Activated CD4-positive, alpha-beta T cell treated with anti-CD3 and anti-CD28 coated beads for 36 hours (primary cell): Measurements from ENCODE around the gene PRPF8. TPM values are rescaled to one million over a fixed set of nuclear protein-coding genes. Genes with fewer than 3 reads are reported as not detected.

ENCODE experiments used
- ATAC-seq: fragments of 200-7000 bp; cut with Tn5 transposase; one replicate; pipeline ENCODE4 v1.10.0; 2021; ENCODE audit warnings: mild to moderate bottlenecking, moderate library complexity
- CTCF ChIA-PET: fragments of 350-600 bp; sonication (Branson Sonifier 250); formaldehyde crosslinking; loops from one replicate; lab custom pipeline; 2021; ENCODE audit warnings: antibody characterized with exemption; lab: Charles Lee
- POLR2A ChIA-PET: fragments of 350-600 bp; sonication (Branson Sonifier 250); formaldehyde crosslinking; loops from one replicate; lab custom pipeline; 2021; ENCODE audit warnings: antibody characterized with exemption, inconsistent platforms; lab: Charles Lee
- DNase-seq: peaks from one replicate; pipeline ENCODE4 v3.0.0-alpha.2; 2020
- H3K27ac Mint-ChIP-seq: one replicate; pipeline ENCODE4 v1.8.0; 2021; ENCODE audit warnings: mixed read lengths
- H3K27me3 Mint-ChIP-seq: one replicate; pipeline ENCODE4 v1.8.0; 2021; ENCODE audit warnings: mixed read lengths
- H3K36me3 Mint-ChIP-seq: one replicate; pipeline ENCODE4 v1.8.0; 2021; ENCODE audit warnings: low read depth, mixed read lengths
- H3K4me1 Mint-ChIP-seq: one replicate; pipeline ENCODE4 v1.8.0; 2021; ENCODE audit warnings: mixed read lengths
- H3K4me3 Mint-ChIP-seq: one replicate; pipeline ENCODE4 v1.8.0; 2021; ENCODE audit warnings: mild to moderate bottlenecking, moderate library complexity, mixed read lengths
- H3K9me3 Mint-ChIP-seq: one replicate; pipeline ENCODE4 v1.8.0; 2021; ENCODE audit warnings: low read depth, mixed read lengths
- intact Hi-C, 2 experiments: fragments of 100-400 bp; cut with DNase I in 1 of 2; cut with micrococcal nuclease in 1 of 2; formaldehyde crosslinking; loops; one replicate each; pipeline versions ENCODE4 v1.14.2 to v1.15.1; 2022 to 2024; cut with DNase I, micrococcal nuclease
- total RNA-seq, 2 experiments: library from RNA; stranded (reverse); gene quantifications; one replicate each; pipeline ENCODE4 v1.2.3, GENCODE V29; 2021

The PRPF8 gene
- total RNA-seq, 2 experiments from 2014 or later: 391 to 425 TPM

DNA sequence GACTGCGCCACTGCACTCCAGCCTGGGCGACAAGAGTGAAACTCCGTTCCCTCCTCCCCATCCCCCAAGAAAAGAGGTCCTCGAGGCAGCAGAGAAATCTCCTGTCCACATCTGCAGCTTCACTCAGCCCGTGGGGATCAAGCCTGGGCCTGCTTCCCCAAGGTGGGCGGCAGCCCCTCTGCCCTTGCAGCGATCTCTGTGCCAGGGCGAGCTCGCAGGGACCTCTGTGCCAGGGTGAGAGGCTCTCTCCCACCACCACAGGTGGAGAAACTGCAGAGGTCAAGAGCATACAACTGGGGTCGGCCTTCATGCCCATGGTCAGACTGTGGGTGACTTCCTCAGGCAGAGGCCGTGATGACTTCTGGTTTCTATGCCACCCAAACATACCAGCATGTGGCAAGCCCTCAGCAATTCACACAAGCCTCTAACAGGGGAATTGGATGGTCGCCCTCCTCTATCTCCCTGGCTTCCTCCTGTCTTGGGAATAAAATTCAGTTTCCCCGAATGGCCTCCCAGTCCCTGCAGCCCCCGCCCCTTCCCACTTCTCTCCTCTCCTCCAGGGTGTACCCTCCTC is 61.5 kb downstream of the PRPF8 start:
- Mint-ChIP-seq H3K27ac (no peak overlapping the region), H3K9me3 (no peaks in the 10 kb centered on the region), H3K36me3 (no peaks in the 10 kb centered on the region), H3K4me3 (no peak overlapping the region), H3K4me1 (peaks cover 4% of the 10 kb centered on the region), H3K27me3 (peaks cover 11% of the 10 kb centered on the region)
- intact Hi-C loops: no loop called here
- ATAC-seq (no peak), DNase-seq (no peak)
- ChIA-PET POLR2A (interaction anchor here (0.6 to 0.7 kb wide), 2 partner anchors 141 to 618 kb away, joined by 3 read pairs; no protein-coding TSS in a partner anchor), CTCF (no interaction called here)

DNA sequence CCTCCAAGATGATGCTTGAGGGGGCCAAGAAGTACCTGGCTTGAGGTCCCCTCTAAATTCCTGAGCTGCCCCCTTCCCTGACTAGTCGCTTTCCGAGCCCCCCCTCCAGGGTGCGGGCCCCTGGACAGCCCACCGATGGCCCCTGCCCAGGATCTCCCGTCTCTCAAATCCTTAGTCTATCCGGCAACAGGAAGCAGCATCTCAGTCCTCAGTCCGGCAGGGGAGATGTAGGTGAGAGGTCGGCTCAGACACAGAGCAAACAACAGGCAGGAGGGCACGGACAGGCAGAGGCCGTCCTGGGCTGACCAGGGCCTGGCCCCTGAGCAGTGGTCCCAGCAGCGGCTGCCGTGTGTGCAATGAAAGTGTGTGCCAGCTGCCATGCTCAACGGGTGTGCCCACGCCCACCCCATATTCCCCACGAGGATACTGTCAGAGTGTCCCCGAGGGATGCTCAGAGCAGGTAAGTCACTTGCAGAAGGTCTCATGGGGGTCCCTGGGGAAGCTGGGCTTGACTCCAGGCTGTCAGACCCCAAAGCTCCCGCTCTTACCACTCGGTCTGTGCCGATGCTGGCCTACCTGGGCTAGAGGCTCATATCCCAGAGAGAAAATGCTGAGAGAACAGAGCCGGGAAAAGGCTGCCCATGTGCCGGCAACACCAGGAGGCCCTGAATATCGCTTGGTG is 63.3 kb downstream of the PRPF8 start:
- intact Hi-C loops: no loop called here

DNA sequence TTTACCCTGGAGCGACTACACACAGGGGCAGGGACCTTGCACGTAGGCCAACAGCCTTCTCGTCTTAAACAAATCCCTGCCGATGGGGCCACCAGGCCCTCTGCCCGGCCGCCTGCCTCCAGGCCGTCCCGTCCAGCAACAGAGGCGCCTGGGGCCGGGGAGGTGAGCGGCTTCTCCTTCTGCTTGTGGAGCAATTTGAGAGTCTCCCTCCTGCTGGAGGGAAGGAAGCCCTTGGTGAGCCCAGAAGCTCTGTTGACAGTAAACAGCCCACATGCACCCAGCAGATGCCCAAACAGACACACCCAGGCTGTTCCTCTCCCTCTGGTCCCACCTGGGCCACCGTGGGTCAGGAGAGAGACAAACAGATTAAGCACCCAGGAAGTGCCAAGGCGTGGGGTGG is 64.2 kb downstream of the PRPF8 start:
- DNase-seq (no peak), ATAC-seq (no peak)
- Mint-ChIP-seq H3K4me1 (no peaks in the 10 kb centered on the region), H3K9me3 (no peaks in the 10 kb centered on the region), H3K4me3 (no peak overlapping the region), H3K27me3 (no peaks in the 10 kb centered on the region), H3K36me3 (no peaks in the 10 kb centered on the region), H3K27ac (no peak overlapping the region)
- intact Hi-C loops: no loop called here
- CTCF ChIA-PET: interaction anchor here (1.6 kb wide), 1 partner anchor 29 kb away, joined by 4 read pairs; the partner anchor contains the start of gene RILP
- POLR2A ChIA-PET: no interaction called here

More for the DNA sequence above, 63.3 kb downstream of the PRPF8 start:
- DNase-seq (no peak), ATAC-seq (no peak)
- Mint-ChIP-seq H3K27me3 (peaks cover 1% of the 10 kb centered on the region), H3K27ac (no peak overlapping the region), H3K36me3 (no peaks in the 10 kb centered on the region), H3K9me3 (no peaks in the 10 kb centered on the region), H3K4me1 (no peaks in the 10 kb centered on the region), H3K4me3 (no peak overlapping the region)
- ChIA-PET POLR2A (no interaction called here), CTCF (interaction anchor here (1.6 kb wide), 1 partner anchor 28 kb away, joined by 4 read pairs; the partner anchor contains the start of gene RILP)

DNA sequence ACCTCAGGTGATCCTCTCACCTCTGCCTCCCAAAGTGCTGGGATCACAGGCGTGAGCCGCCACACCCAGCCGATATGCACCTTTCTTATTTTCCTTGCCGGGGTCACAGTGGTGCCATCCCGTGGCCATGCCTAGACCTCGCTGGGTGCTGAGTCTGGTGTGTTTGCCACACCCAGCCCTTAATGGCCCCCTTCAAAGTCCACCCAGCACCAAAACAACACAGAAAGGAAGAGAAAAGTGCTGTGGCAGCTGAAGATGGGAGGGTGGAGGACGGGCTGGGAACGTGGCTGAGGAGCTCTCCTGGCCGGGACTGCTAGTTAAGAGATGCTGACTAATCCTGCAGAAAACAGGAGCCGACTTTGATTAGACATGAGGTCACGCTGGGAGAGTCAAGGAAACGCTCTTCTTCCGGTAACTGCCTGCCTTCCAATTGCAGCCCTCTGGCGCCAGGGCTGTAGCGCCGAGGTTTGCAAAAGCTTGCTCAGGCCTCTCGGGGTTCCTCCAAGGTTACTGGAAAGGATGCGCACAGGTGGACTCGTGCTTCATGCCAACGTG is 67.0 kb downstream of the PRPF8 start:
- Mint-ChIP-seq H3K27ac (no peak overlapping the region), H3K4me1 (no peaks in the 10 kb centered on the region), H3K9me3 (no peaks in the 10 kb centered on the region), H3K27me3 (no peaks in the 10 kb centered on the region), H3K4me3 (no peak overlapping the region), H3K36me3 (no peaks in the 10 kb centered on the region)
- DNase-seq (no peak), ATAC-seq (no peak)
- intact Hi-C loops: no loop called here
- ChIA-PET POLR2A (no interaction called here), CTCF (interaction anchor here (0.7 to 2.0 kb wide), 5 partner anchors 8 to 572 kb away, joined by 3 to 7 read pairs (median 4); partner anchors contain the start of gene RILP)

DNA sequence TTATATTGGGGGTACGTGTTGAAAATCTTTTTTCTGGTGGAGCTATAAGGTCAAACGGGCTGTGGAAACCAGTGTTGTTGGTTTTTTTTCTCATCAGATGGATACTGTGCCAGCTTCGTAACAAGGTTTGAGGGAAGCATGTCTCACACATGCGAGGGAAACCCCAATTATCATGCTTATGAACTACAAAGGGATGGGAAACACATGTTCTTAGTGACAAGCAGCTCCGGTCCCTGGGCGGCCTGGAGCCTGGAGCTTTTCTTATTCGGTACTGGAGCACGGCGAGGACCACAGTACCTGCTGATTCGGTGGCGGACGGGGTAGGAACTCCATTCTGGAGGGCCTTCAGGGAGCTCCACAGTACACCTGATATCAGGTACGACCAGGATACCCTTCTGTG is 68.6 kb downstream of the PRPF8 start:
- POLR2A ChIA-PET: no interaction called here
- Mint-ChIP-seq H3K36me3 (no peaks in the 10 kb centered on the region), H3K9me3 (no peaks in the 10 kb centered on the region), H3K4me1 (no peaks in the 10 kb centered on the region), H3K27me3 (no peaks in the 10 kb centered on the region), H3K4me3 (no peak overlapping the region), H3K27ac (no peak overlapping the region)
- intact Hi-C loops: no loop called here
- CTCF ChIA-PET: interaction anchor here (2.0 kb wide), 1 partner anchor 14 kb away, joined by 7 read pairs; no protein-coding TSS in a partner anchor
- DNase-seq (no peak), ATAC-seq (no peak)

DNA sequence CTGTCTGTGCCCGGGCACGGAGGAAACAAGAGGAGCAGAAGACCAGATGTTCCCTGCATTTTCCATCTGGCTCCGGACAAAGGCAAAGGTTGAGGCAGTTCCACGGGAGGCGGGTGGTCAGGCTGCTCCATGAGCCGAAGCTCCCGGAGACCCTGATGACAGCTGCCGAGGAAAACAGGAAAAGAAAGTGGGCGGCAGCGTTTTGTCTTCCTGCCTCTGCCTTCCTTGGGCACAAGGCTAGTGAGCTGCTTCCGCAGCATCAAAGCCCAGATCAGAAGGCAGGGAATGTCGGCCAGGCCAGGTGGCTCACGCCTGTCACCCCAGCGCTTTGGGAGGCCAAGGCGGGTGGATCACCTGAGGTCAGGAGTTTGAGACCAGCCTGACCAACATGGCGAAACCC is 72.3 kb downstream of the PRPF8 start:
- ChIA-PET CTCF (interaction anchor here (0.7 to 1.0 kb wide), 2 partner anchors 8 to 18 kb away, joined by 4 read pairs; no protein-coding TSS in a partner anchor), POLR2A (no interaction called here)
- Mint-ChIP-seq H3K27me3 (no peaks in the 10 kb centered on the region), H3K4me1 (peaks cover 13% of the 10 kb centered on the region), H3K9me3 (no peaks in the 10 kb centered on the region), H3K36me3 (no peaks in the 10 kb centered on the region), H3K4me3 (no peak overlapping the region), H3K27ac (no peak overlapping the region)
- no peak for ATAC-seq
- no peak for DNase-seq
- intact Hi-C loops: no loop called here

DNA sequence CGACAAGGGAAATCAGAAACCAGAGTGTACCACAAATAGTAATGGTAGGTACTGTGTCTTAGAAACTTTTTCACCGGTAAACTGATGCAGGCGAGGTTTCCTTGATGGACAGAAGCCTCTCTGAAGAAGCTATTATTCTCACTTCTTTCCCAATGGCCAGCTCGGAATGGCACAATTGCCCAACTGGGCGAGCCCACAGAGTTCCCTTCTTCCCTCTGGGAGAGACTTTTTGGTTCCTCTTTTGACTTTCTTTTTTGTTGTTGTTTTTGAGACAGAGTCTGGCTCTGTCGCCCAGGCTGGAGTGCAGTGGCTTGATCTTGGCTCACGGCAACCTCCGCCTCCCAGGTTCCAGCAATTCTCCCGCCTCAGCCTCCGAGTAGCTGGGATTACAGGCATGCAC is 73.0 kb downstream of the PRPF8 start:
- ATAC-seq (no peak), DNase-seq (no peak)
- Mint-ChIP-seq H3K4me1 (peaks cover 20% of the 10 kb centered on the region), H3K36me3 (no peaks in the 10 kb centered on the region), H3K27ac (no peak overlapping the region), H3K27me3 (no peaks in the 10 kb centered on the region), H3K4me3 (no peak overlapping the region), H3K9me3 (no peaks in the 10 kb centered on the region)
- POLR2A ChIA-PET: no interaction called here
- intact Hi-C loops: no loop called here
- CTCF ChIA-PET: interaction anchor here (0.6 kb wide), 1 partner anchor 381 kb away, joined by 3 read pairs; no protein-coding TSS in a partner anchor

DNA sequence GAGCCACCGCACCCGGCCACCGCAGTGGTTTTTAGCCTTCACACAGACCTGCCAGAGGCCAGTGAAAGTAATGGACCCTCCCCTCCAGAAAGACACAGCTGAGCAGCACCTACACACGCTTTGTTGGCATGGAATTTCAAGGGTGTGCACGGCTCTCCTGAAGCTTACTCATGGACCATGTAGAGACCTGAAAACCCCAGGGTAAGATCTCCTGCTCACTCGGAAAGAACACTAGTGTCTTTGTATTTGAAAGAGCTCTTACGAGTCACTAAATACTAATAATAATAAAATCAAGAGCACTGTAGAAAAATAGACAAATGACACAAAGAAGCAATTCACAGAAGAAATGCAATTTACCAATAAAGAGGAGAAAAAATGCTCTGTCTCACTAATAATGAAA is 76.0 kb downstream of the PRPF8 start:
- no peaks in the 10 kb centered on the region for H3K27me3 Mint-ChIP-seq
- ChIA-PET CTCF (interaction anchor here (2.1 kb wide), 1 partner anchor 34 kb away, joined by 11 read pairs; no protein-coding TSS in a partner anchor), POLR2A (interaction anchor here (0.6 kb wide), 1 partner anchor 8 kb away, joined by 3 read pairs; no protein-coding TSS in a partner anchor)
- DNase-seq: no peak
- ATAC-seq: no peak
- no peaks in the 10 kb centered on the region for H3K36me3 Mint-ChIP-seq
- no peak overlapping the region for H3K27ac Mint-ChIP-seq
- peaks cover 25% of the 10 kb centered on the region for H3K4me1 Mint-ChIP-seq
- H3K9me3 Mint-ChIP-seq: no peaks in the 10 kb centered on the region
- H3K4me3 Mint-ChIP-seq: no peak overlapping the region
- intact Hi-C loops: loop anchor here in 1 of 2 experiments (5.0 kb wide), 1 partner anchor 41 kb away; no protein-coding TSS in a partner anchor

DNA sequence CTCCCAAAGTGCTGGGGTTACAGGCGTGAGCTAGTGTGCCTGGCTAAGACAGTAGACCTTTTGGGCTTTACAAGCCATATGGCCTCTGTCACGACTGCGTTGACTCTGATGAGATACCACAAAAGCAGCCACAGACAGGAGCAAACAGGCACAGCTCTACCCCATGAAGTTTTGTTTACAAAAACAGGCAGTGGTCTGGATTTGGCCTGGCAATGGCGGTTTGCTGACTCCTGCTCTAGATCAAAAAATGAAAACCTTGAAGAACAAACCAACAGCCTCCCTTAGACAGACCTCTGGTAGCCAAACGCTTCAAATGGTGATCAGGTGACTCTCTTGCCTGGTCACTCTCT is 76.7 kb downstream of the PRPF8 start:
- peak; percentile 14 for ATAC-seq
- POLR2A ChIA-PET: interaction anchor here (0.6 to 0.8 kb wide), 4 partner anchors 9 to 336 kb away, joined by 3 to 5 read pairs (median 4); no protein-coding TSS in a partner anchor
- no peaks in the 10 kb centered on the region for H3K9me3 Mint-ChIP-seq
- CTCF ChIA-PET: interaction anchor here (0.5 to 2.1 kb wide), 3 partner anchors 34 to 243 kb away, joined by 3 to 11 read pairs (median 3); no protein-coding TSS in a partner anchor
- DNase-seq: peak; percentile 37
- H3K4me3 Mint-ChIP-seq: no peak overlapping the region
- peaks cover 25% of the 10 kb centered on the region for H3K4me1 Mint-ChIP-seq
- intact Hi-C loops: loop anchor here (1.0 to 5.0 kb wide), 4 partner anchors 20 to 46 kb away; partner anchors contain the start of genes PITPNA (in 1 of the 2) and SLC43A2 (in 1 of the 2)
- no peaks in the 10 kb centered on the region for H3K27me3 Mint-ChIP-seq
- H3K27ac Mint-ChIP-seq: peak overlapping the region; percentile 85
- H3K36me3 Mint-ChIP-seq: no peaks in the 10 kb centered on the region

DNA sequence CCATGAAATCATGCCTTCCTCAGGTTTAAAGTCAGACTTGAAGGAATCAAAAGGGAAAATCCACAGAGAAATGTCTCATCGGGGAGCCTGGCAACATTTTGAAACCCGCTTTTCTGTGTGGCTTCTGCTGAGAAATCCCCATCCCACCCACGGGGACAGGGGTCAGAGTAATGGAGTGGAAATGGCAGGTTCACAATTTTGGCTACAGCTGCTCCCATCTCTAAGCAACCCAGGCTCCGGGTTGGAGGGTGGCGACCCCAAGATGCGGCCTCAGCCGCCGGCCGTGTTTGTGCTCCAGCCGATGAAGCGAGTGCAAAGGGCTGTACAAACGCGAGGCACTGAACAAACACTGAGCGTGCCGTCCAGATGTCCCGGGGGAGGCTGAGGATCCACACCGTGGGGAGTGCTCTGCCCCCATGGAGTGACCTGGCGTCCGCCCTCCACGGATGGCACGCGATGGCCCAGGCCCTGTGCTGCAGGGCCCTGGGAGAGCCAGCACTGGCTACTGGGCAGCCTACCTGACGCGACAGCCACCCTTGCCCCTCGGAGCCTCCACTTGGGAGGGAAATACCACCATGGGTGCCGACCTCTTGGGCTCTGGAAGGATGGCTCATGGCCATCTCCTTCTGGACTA is 78.2 kb downstream of the PRPF8 start:
- H3K27me3 Mint-ChIP-seq: no peaks in the 10 kb centered on the region
- ATAC-seq (no peak), DNase-seq (peak; percentile 67)
- peak overlapping the region; percentile 85 for H3K27ac Mint-ChIP-seq
- H3K36me3 Mint-ChIP-seq: peaks cover 1% of the 10 kb centered on the region
- peaks cover 25% of the 10 kb centered on the region for H3K4me1 Mint-ChIP-seq
- ChIA-PET POLR2A (no interaction called here), CTCF (interaction anchor here (0.6 to 0.8 kb wide), 2 partner anchors 9 to 22 kb away, joined by 3 read pairs; no protein-coding TSS in a partner anchor)
- H3K9me3 Mint-ChIP-seq: peaks cover 4% of the 10 kb centered on the region
- intact Hi-C loops: loop anchor here (2.0 to 5.0 kb wide), 2 partner anchors 39 to 40 kb away; no protein-coding TSS in a partner anchor
- peak overlapping the region; percentile 21 for H3K4me3 Mint-ChIP-seq
